ENCODE data around the gene NRN1L.

Gene NRN1L

GRCh38 chr16:67885545-67885944 is 860 bp downstream of the NRN1L start:
- Mint-ChIP-seq H3K4me3 (no peak overlapping the region), H3K27me3 (no peaks in the 10 kb centered on the region)

GRCh38 chr16:67885976-67886375 is 1.3 kb downstream of the NRN1L start:
- Mint-ChIP-seq H3K4me1 (ENCODE audit: low read depth) (no peaks in the 10 kb centered on the region), H3K4me3 (no peak overlapping the region), H3K36me3 (no peaks in the 10 kb centered on the region), H3K27me3 (no peaks in the 10 kb centered on the region), H3K9me3 (ENCODE audit: low read depth) (no peaks in the 10 kb centered on the region), H3K27ac (no peak overlapping the region)

More at GRCh38 chr16:67885545-67885944, 860 bp downstream of the NRN1L start:
- Mint-ChIP-seq H3K27ac (no peak overlapping the region), H3K4me1 (ENCODE audit: low read depth) (no peaks in the 10 kb centered on the region), H3K36me3 (no peaks in the 10 kb centered on the region), H3K9me3 (ENCODE audit: low read depth) (no peaks in the 10 kb centered on the region)

GRCh38 chr16:67886387-67886786 is 1.7 kb downstream of the NRN1L start:
- Mint-ChIP-seq H3K4me3 (no peak overlapping the region), H3K36me3 (no peaks in the 10 kb centered on the region), H3K27me3 (no peaks in the 10 kb centered on the region), H3K27ac (no peak overlapping the region), H3K4me1 (ENCODE audit: low read depth) (no peaks in the 10 kb centered on the region), H3K9me3 (ENCODE audit: low read depth) (no peaks in the 10 kb centered on the region)

GRCh38 chr16:67888331-67888730 is 3.6 kb downstream of the NRN1L start:
- H3K27ac Mint-ChIP-seq = no peak overlapping the region
- H3K36me3 Mint-ChIP-seq = no peaks in the 10 kb centered on the region
- peaks cover 7% of the 10 kb centered on the region for H3K4me1 Mint-ChIP-seq (ENCODE audit: low read depth)
- H3K9me3 Mint-ChIP-seq (ENCODE audit: low read depth) = no peaks in the 10 kb centered on the region
- H3K4me3 Mint-ChIP-seq = no peak overlapping the region
- H3K27me3 Mint-ChIP-seq = no peaks in the 10 kb centered on the region

- Mint-ChIP-seq H3K27me3 (no peaks in the 10 kb centered on the region), H3K4me3 (peak overlapping the region; percentile 87), H3K4me1 (ENCODE audit: low read depth) (peaks cover 36% of the 10 kb centered on the region), H3K9me3 (ENCODE audit: low read depth) (no peaks in the 10 kb centered on the region), H3K36me3 (peaks cover 3% of the 10 kb centered on the region), H3K27ac (peak overlapping the region; percentile 69)
Measured at GRCh38 chr16:67892375-67892774, 7.7 kb downstream of the NRN1L start.

GRCh38 chr16:67892899-67893742 is 8.4 kb downstream of the NRN1L start, which contains the start of gene PSKH1:
Gene PSKH1 (plus strand): TSS chr16:67893254. CDS start chr16:67908750, 15,496 bp downstream.
- peak within 1 kb of the TSS; percentile 97 for H3K4me3 Mint-ChIP-seq
- H3K27me3 Mint-ChIP-seq = no peaks in the 10 kb centered on the region
- H3K4me1 Mint-ChIP-seq (ENCODE audit: low read depth) = peaks cover 39% of the 10 kb centered on the region
- H3K27ac Mint-ChIP-seq = peak within 1 kb of the TSS; percentile 93
- no peaks in the 10 kb centered on the region for H3K9me3 Mint-ChIP-seq (ENCODE audit: low read depth)
- peaks cover 3% of the 10 kb centered on the region for H3K36me3 Mint-ChIP-seq

- peaks cover 41% of the 10 kb centered on the region for H3K4me1 Mint-ChIP-seq (ENCODE audit: low read depth)
- peak overlapping the region; percentile 97 for H3K4me3 Mint-ChIP-seq
- peaks cover 3% of the 10 kb centered on the region for H3K36me3 Mint-ChIP-seq
- H3K9me3 Mint-ChIP-seq (ENCODE audit: low read depth) = no peaks in the 10 kb centered on the region
- H3K27me3 Mint-ChIP-seq = no peaks in the 10 kb centered on the region
- peak overlapping the region; percentile 93 for H3K27ac Mint-ChIP-seq
Measured at GRCh38 chr16:67893743-67894399, 9.2 kb downstream of the NRN1L start.

- H3K4me1 Mint-ChIP-seq (ENCODE audit: low read depth) = peaks cover 50% of the 10 kb centered on the region
- no peak overlapping the region for H3K4me3 Mint-ChIP-seq
- no peaks in the 10 kb centered on the region for H3K27me3 Mint-ChIP-seq
- H3K9me3 Mint-ChIP-seq (ENCODE audit: low read depth) = no peaks in the 10 kb centered on the region
- peaks cover 3% of the 10 kb centered on the region for H3K36me3 Mint-ChIP-seq
- H3K27ac Mint-ChIP-seq = no peak overlapping the region
Measured at GRCh38 chr16:67897231-67897630, 12.5 kb downstream of the NRN1L start.

- Mint-ChIP-seq H3K4me1 (ENCODE audit: low read depth) (peaks cover 20% of the 10 kb centered on the region), H3K27me3 (no peaks in the 10 kb centered on the region), H3K9me3 (ENCODE audit: low read depth) (no peaks in the 10 kb centered on the region), H3K36me3 (peaks cover 3% of the 10 kb centered on the region), H3K4me3 (no peak overlapping the region), H3K27ac (no peak overlapping the region)
Measured at GRCh38 chr16:67901734-67902133, 17.0 kb downstream of the NRN1L start.

- Mint-ChIP-seq H3K4me1 (ENCODE audit: low read depth) (peaks cover 11% of the 10 kb centered on the region), H3K27me3 (no peaks in the 10 kb centered on the region), H3K36me3 (no peaks in the 10 kb centered on the region), H3K4me3 (no peak overlapping the region), H3K27ac (no peak overlapping the region), H3K9me3 (ENCODE audit: low read depth) (no peaks in the 10 kb centered on the region)
Measured at GRCh38 chr16:67902831-67903230, 18.1 kb downstream of the NRN1L start.

- no peak overlapping the region for H3K4me3 Mint-ChIP-seq
- H3K9me3 Mint-ChIP-seq (ENCODE audit: low read depth) = no peaks in the 10 kb centered on the region
- peaks cover 3% of the 10 kb centered on the region for H3K36me3 Mint-ChIP-seq
- H3K27me3 Mint-ChIP-seq = no peaks in the 10 kb centered on the region
- peak overlapping the region; percentile 35 for H3K27ac Mint-ChIP-seq
- peaks cover 8% of the 10 kb centered on the region for H3K4me1 Mint-ChIP-seq (ENCODE audit: low read depth)
Measured at GRCh38 chr16:67907397-67908180, 22.9 kb downstream of the NRN1L start.

GRCh38 chr16:67909056-67909742 is 24.5 kb downstream of the NRN1L start:
- no peaks in the 10 kb centered on the region for H3K27me3 Mint-ChIP-seq
- H3K4me1 Mint-ChIP-seq (ENCODE audit: low read depth) = peaks cover 12% of the 10 kb centered on the region
- peaks cover 5% of the 10 kb centered on the region for H3K36me3 Mint-ChIP-seq
- H3K9me3 Mint-ChIP-seq (ENCODE audit: low read depth) = no peaks in the 10 kb centered on the region
- H3K4me3 Mint-ChIP-seq = no peak overlapping the region
- H3K27ac Mint-ChIP-seq = peak overlapping the region; percentile 65

- no peak overlapping the region for H3K27ac Mint-ChIP-seq
- H3K4me3 Mint-ChIP-seq = no peak overlapping the region
- no peaks in the 10 kb centered on the region for H3K27me3 Mint-ChIP-seq
- no peaks in the 10 kb centered on the region for H3K9me3 Mint-ChIP-seq (ENCODE audit: low read depth)
- peaks cover 16% of the 10 kb centered on the region for H3K4me1 Mint-ChIP-seq (ENCODE audit: low read depth)
- H3K36me3 Mint-ChIP-seq = peaks cover 9% of the 10 kb centered on the region
Measured at GRCh38 chr16:67910158-67910557, 25.5 kb downstream of the NRN1L start.

GRCh38 chr16:67914758-67915495 is 30.2 kb downstream of the NRN1L start:
- peaks cover 35% of the 10 kb centered on the region for H3K4me1 Mint-ChIP-seq (ENCODE audit: low read depth)
- no peaks in the 10 kb centered on the region for H3K27me3 Mint-ChIP-seq
- H3K9me3 Mint-ChIP-seq (ENCODE audit: low read depth) = no peaks in the 10 kb centered on the region
- H3K27ac Mint-ChIP-seq = no peak overlapping the region
- no peak overlapping the region for H3K4me3 Mint-ChIP-seq
- H3K36me3 Mint-ChIP-seq = peaks cover 11% of the 10 kb centered on the region

Data from activated naive CD8-positive, alpha-beta T cell (primary cell).